GM21737 (cell line): Measurements from ENCODE around the gene TEKT5.
"Not testable (repeated sequence)": the region's sequence is repeated elsewhere in the genome, so short reads cannot be mapped to it uniquely, and the experiment has no call there.

ENCODE experiments used
- ATAC-seq: cut with Tn5 transposase; IDR thresholded peaks from one replicate; pipeline ENCODE4 v1.9.1; 2021; ENCODE audit warnings: mild to moderate bottlenecking, moderate library complexity; ENCODE audit not compliant: unreplicated experiment

Gene TEKT5

GRCh38 chr16:10685709-10686108 is 9.0 kb downstream of the TEKT5 start:
- no peak for ATAC-seq

- no peak for ATAC-seq
Observed at GRCh38 chr16:10684511-10685151, 10.1 kb downstream of the TEKT5 start.

GRCh38 chr16:10683170-10683569 is 11.6 kb downstream of the TEKT5 start:
- no peak for ATAC-seq

GRCh38 chr16:10682604-10683003 is 12.1 kb downstream of the TEKT5 start:
- no peak for ATAC-seq

GRCh38 chr16:10681310-10682308 is 13.1 kb downstream of the TEKT5 start:
- no peak for ATAC-seq

GRCh38 chr16:10679921-10680320 is 14.8 kb downstream of the TEKT5 start:
- ATAC-seq, result no peak

GRCh38 chr16:10679441-10679840 is 15.3 kb downstream of the TEKT5 start:
- ATAC-seq, result not testable (repeated sequence)

- ATAC-seq, result no peak
Observed at GRCh38 chr16:10678655-10679054, 16.1 kb downstream of the TEKT5 start.

- ATAC-seq, result no peak
Observed at GRCh38 chr16:10676284-10676683, 18.4 kb downstream of the TEKT5 start.

GRCh38 chr16:10675861-10676260 is 18.9 kb downstream of the TEKT5 start:
- ATAC-seq, result no peak

GRCh38 chr16:10675216-10675615 is 19.5 kb downstream of the TEKT5 start:
- ATAC-seq, result no peak

- no peak for ATAC-seq
Observed at GRCh38 chr16:10671729-10672128, 23.0 kb downstream of the TEKT5 start.

GRCh38 chr16:10669791-10670190 is 24.9 kb downstream of the TEKT5 start:
- no peak for ATAC-seq

GRCh38 chr16:10668322-10669045 is 26.2 kb downstream of the TEKT5 start:
- ATAC-seq, result no peak

GRCh38 chr16:10667239-10667638 is 27.5 kb downstream of the TEKT5 start:
- ATAC-seq, result no peak

- ATAC-seq, result no peak
Observed at GRCh38 chr16:10666291-10666690, 28.4 kb downstream of the TEKT5 start.

GRCh38 chr16:10665166-10665565 is 29.6 kb downstream of the TEKT5 start:
- ATAC-seq, result no peak

GRCh38 chr16:10664720-10665126 is 30.0 kb downstream of the TEKT5 start:
- ATAC-seq, result no peak

GRCh38 chr16:10663744-10664143 is 31.0 kb downstream of the TEKT5 start:
- no peak for ATAC-seq

- ATAC-seq, result no peak
Observed at GRCh38 chr16:10663146-10663545, 31.6 kb downstream of the TEKT5 start.

GRCh38 chr16:10662212-10662611 is 32.5 kb downstream of the TEKT5 start:
- ATAC-seq, result no peak
